SK-N-MC (cell line): ENCODE measurements around the gene ULK2.

ENCODE experiments used
- DNase-seq: peaks from one replicate; pipeline ENCODE4 v3.0.0-alpha.2; 2011; ENCODE audit warnings: low read depth, low spot score
- H3K27ac ChIP-seq: fragments of 200-600 bp; sonication (generic); 2 replicates; pipeline ENCODE4 v1.5.1; 2016; ENCODE audit warnings: mixed run types
- H3K36me3 ChIP-seq: fragments of 200-600 bp; sonication (generic); 2 replicates; pipeline ENCODE4 v1.6.1; 2017; ENCODE audit warnings: antibody characterized with exemption, low read length, mixed read lengths; ENCODE audit not compliant: insufficient read depth
- H3K4me3 ChIP-seq: fragments of 200-600 bp; sonication (generic); 2 replicates; pipeline ENCODE4 v1.5.1; 2016
- H3K9ac ChIP-seq: fragments of 200-600 bp; sonication (generic); 2 replicates; pipeline ENCODE4 v1.8.0; 2017; ENCODE audit warnings: mixed run types, mixed read lengths; ENCODE audit not compliant: insufficient read length
- H3K9me3 ChIP-seq: fragments of 200-600 bp; sonication (generic); 2 replicates; pipeline ENCODE4 v1.6.1; 2017; ENCODE audit warnings: low read depth, mild to moderate bottlenecking, antibody characterized with exemption, low read length, moderate library complexity, mixed read lengths
- EZH2 ChIP-seq: fragments of 200-600 bp; sonication (generic); IDR thresholded peaks from one replicate; pipeline ENCODE4 v1.6.1; 2017; ENCODE audit warnings: antibody characterized with exemption
- FOXP2 ChIP-seq: optimal IDR thresholded peaks from 2 replicates; pipeline ENCODE3; 2011; ENCODE audit warnings: mild to moderate bottlenecking, moderate library complexity; ENCODE audit not compliant: insufficient read depth; ENCODE audit errors: extremely low read length, control extremely low read depth
- POLR2AphosphoS5 ChIP-seq: IDR thresholded peaks from 2 replicates; pipeline ENCODE4 v1.6.1; 2012; ENCODE audit warnings: mild to moderate bottlenecking, low read depth, low read length, borderline replicate concordance

Gene ULK2

GRCh38 chr17:19731626-19732025 lies 136.1 kb downstream of the ULK2 start:
- no peak overlapping the region for H3K27ac ChIP-seq
- no peaks in the 10 kb centered on the region for H3K36me3 ChIP-seq
- H3K4me3 ChIP-seq, result no peak overlapping the region
- no peak overlapping the region for H3K9ac ChIP-seq
- no peaks in the 10 kb centered on the region for H3K9me3 ChIP-seq
- no peak for DNase-seq
- no peak for TF ChIP-seq EZH2
- TF ChIP-seq POLR2AphosphoS5, result no peak
- no peak for TF ChIP-seq FOXP2

- Histone ChIP-seq H3K9ac (no peak overlapping the region), H3K27ac (no peak overlapping the region), H3K9me3 (no peaks in the 10 kb centered on the region), H3K4me3 (no peak overlapping the region), H3K36me3 (no peaks in the 10 kb centered on the region)
- DNase-seq, result no peak
- TF ChIP-seq FOXP2 (no peak), EZH2 (no peak), POLR2AphosphoS5 (no peak)
Observed at GRCh38 chr17:19730843-19731242, 136.9 kb downstream of the ULK2 start.

DNA sequence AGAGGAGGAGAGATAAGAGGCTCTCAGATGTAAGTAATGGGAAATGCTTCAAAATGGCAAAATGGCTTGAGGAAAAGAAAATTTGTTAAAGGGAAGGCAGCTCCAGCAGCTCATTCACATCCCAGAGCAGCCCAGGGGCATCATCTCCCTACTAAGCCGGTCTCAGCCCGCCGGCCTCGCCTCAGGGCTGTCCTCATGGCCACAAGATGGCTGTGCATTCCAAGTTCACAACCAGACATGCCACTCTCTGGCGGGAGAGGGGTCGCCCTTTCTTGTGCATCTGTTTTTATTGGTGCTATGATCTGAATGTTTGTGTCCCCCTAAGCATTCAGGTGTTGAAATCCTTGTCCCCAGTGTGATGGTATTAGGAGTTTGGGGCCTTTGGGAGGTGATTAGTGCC lies 137.8 kb downstream of the ULK2 start:
- Histone ChIP-seq H3K27ac (no peak overlapping the region), H3K9me3 (no peaks in the 10 kb centered on the region), H3K4me3 (no peak overlapping the region), H3K36me3 (no peaks in the 10 kb centered on the region), H3K9ac (no peak overlapping the region)
- TF ChIP-seq EZH2 (no peak), FOXP2 (no peak), POLR2AphosphoS5 (no peak)
- no peak for DNase-seq

- H3K9me3 ChIP-seq, result no peaks in the 10 kb centered on the region
- TF ChIP-seq POLR2AphosphoS5 (no peak), EZH2 (no peak), FOXP2 (no peak)
- no peaks in the 10 kb centered on the region for H3K36me3 ChIP-seq
- no peak overlapping the region for H3K27ac ChIP-seq
- no peak overlapping the region for H3K4me3 ChIP-seq
- H3K9ac ChIP-seq, result no peak overlapping the region
- DNase-seq, result no peak
Observed at GRCh38 chr17:19728084-19728495, 139.6 kb downstream of the ULK2 start.

DNA sequence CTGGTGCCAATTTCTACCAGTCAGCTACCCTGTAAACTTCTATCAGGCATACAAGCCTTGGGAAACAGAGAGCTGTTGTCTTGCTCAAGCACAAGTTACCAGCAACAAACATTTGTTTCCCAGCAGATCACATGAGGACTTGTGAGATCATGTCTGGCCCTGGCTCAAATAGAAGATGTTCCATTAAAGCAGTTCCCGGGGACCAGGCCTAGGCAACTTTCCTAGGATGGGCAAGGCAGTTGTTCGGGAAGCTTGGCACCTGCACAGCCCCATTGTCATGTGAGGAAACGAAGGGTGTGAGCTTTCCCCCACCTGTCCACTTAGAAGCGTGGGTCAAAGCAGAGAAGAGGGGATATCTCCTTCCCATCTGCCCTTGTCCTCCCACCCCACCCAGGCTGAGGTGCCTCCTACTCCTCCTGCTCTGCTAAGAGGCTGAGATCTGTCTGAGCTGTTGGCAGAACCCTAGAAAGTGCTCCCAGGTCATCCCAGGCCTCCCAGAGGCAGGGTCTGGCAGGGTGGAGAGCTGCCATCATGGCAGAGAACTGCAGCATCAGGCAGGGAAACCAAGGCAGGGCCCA lies 140.1 kb downstream of the ULK2 start:
- Histone ChIP-seq H3K27ac (no peak overlapping the region), H3K4me3 (no peak overlapping the region), H3K9me3 (no peaks in the 10 kb centered on the region), H3K36me3 (no peaks in the 10 kb centered on the region), H3K9ac (no peak overlapping the region)
- TF ChIP-seq FOXP2 (no peak), EZH2 (no peak), POLR2AphosphoS5 (no peak)
- DNase-seq, result no peak

DNA sequence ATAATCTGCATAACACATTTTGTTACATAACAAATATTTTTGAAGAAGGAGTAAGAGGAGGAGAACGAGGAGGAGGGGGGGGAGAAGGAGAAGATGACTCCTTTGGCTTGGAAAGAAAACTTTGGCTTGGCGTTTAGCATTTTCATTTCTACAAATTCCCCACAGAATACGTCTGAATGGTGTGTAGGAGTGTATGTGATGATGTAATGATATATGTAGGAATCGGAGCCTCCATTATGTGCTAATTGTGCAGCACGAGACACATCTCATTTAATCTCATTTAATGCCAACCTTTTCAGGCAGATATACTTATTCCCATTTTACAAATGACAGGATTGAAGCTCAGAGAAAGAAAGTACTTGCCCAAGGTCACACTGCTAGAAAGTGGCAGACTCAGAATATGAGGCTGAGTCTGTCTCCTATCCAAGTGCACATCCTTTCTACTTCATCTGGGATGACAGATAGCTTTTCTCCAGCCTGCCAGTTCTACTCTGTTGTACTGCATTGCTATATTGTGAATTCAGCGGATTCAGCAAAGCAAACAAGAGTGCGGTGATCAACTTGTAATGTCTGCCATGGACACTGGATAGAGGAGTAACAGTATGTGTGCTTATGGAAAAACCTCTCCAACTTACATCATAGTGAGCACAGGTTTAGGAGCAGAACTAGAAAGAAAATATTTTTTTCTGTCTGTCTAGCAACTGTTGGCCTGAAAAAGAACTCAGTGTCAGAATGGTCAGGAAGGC lies 140.9 kb downstream of the ULK2 start:
- no peak for DNase-seq
- H3K9ac ChIP-seq, result no peak overlapping the region
- no peaks in the 10 kb centered on the region for H3K9me3 ChIP-seq
- H3K36me3 ChIP-seq, result no peaks in the 10 kb centered on the region
- H3K27ac ChIP-seq, result no peak overlapping the region
- H3K4me3 ChIP-seq, result no peak overlapping the region
- TF ChIP-seq FOXP2, result no peak
- no peak for TF ChIP-seq POLR2AphosphoS5

DNA sequence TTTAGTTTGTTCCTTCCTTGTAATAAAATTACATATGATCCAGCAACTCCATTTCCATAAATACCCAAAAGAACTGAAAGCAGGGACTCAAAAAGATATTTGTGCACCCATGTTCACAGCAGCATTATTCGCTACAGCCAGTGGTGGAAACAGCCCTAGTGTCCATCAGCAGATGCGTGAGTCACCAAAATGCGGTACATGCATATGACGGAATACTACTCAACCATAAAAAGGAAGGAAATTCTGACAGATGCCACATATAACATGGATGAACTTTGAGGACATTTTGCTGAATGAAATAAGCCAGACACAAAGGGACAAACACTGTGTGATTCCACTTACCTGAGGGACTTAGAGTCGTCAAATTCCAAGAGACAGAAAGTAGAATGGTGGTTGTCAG lies 142.2 kb downstream of the ULK2 start:
- Histone ChIP-seq H3K9ac (no peak overlapping the region), H3K36me3 (no peaks in the 10 kb centered on the region), H3K4me3 (no peak overlapping the region), H3K27ac (no peak overlapping the region), H3K9me3 (no peaks in the 10 kb centered on the region)
- DNase-seq, result no peak
- no peak for TF ChIP-seq EZH2
- no peak for TF ChIP-seq POLR2AphosphoS5
- no peak for TF ChIP-seq FOXP2

GRCh38 chr17:19724501-19725420 lies 143.0 kb downstream of the ULK2 start:
- TF ChIP-seq POLR2AphosphoS5, result no peak
- TF ChIP-seq FOXP2, result no peak
- no peak for TF ChIP-seq EZH2
- DNase-seq, result no peak
- Histone ChIP-seq H3K9ac (no peak overlapping the region), H3K36me3 (no peaks in the 10 kb centered on the region), H3K27ac (no peak overlapping the region), H3K4me3 (no peak overlapping the region), H3K9me3 (no peaks in the 10 kb centered on the region)

- H3K36me3 ChIP-seq, result no peaks in the 10 kb centered on the region
- DNase-seq, result no peak
- no peak overlapping the region for H3K4me3 ChIP-seq
- H3K9ac ChIP-seq, result no peak overlapping the region
- H3K9me3 ChIP-seq, result no peaks in the 10 kb centered on the region
- no peak overlapping the region for H3K27ac ChIP-seq
- TF ChIP-seq POLR2AphosphoS5 (no peak), FOXP2 (no peak), EZH2 (no peak)
Observed at GRCh38 chr17:19723964-19724363, 143.8 kb downstream of the ULK2 start.
